H1 (cell line): ENCODE results near the gene KRTAP20-3. TPM values are rescaled to one million over a fixed set of nuclear protein-coding genes. Genes with fewer than 3 reads are reported as not detected.

Experiments used
- CHD2 ChIP-seq: IDR thresholded peaks from 2 replicates; pipeline ENCODE4 v1.6.1; 2012; ENCODE audit warnings: low read length, improper control_type of control experiment
- CTBP2 ChIP-seq: IDR thresholded peaks from 2 replicates; pipeline ENCODE4 v1.7.0; 2011; ENCODE audit warnings: borderline replicate concordance, mild to moderate bottlenecking, moderate library complexity, mixed read lengths, low read length; ENCODE audit not compliant: insufficient read depth, insufficient read length
- PHF8 ChIP-seq: fragments of 200-600 bp; sonication (generic); conservative IDR thresholded peaks from 2 replicates; pipeline ENCODE4 v1.7.1; 2012; ENCODE audit warnings: low read depth, mild to moderate bottlenecking, inconsistent platforms, low read length, moderate library complexity
- POLR2A ChIP-seq, 2 experiments: IDR thresholded peaks; 1 replicate in 1 of 2; 2 replicates in 1 of 2; pipeline ENCODE4 v1.6.1; 2011; ENCODE audit warnings: low read depth in 2 of 2, low read length in 2 of 2, mild to moderate bottlenecking in 2 of 2; ENCODE audit errors: control extremely low read depth in 1 of 2
- POU5F1 ChIP-seq: IDR thresholded peaks from 2 replicates; pipeline ENCODE4 v1.6.1; 2011; ENCODE audit warnings: low read depth, mild to moderate bottlenecking, low read length, moderate library complexity
- RBBP5 ChIP-seq: IDR thresholded peaks from 2 replicates; pipeline ENCODE4 v1.7.1; 2012; ENCODE audit warnings: low read depth, mild to moderate bottlenecking, inconsistent platforms, low read length, moderate library complexity, borderline replicate concordance
- SP1 ChIP-seq: IDR thresholded peaks from 2 replicates; pipeline ENCODE4 v1.6.1; 2011; ENCODE audit warnings: low read depth, low read length
- polyA plus RNA-seq, 7 experiments: library from polyadenylated mRNA; depleted of rRNA in 3 of 7; stranded (reverse) in 5 of 7; unstranded in 2 of 7; fragments of >200 nt in 5 of 7; fragments of 200-250 nt in 2 of 7; gene quantifications; 1 replicate in 5 of 7; 2 replicates in 1 of 7; 4 replicates in 1 of 7; pipeline versions ENCODE4 v1.2.1 to v1.2.3, GENCODE V29; 2011 to 2013; ENCODE audit warnings: missing spikeins in 2 of 7, mixed read lengths in 2 of 7
- total RNA-seq: library from RNA; stranded (reverse); fragmentation: NEBNext Ultra II Directional; extraction: Animal tissue kit (Norgen Biotek cat#: 25700); gene quantifications from 2 replicates; pipeline ENCODE4 v1.2.1, GENCODE V29; 2021

Gene KRTAP20-3
- total and polyA plus RNA-seq, 2 of the 8 experiments (the other 6 are each of a cell fraction or from before 2014, with no cell fraction given) = not detected

GRCh38 chr21:30598802-30599201 is 43.9 kb upstream of the KRTAP20-3 start, which contains the start of gene KRTAP6-2 (continued):
- no peak for TF ChIP-seq SP1
- TF ChIP-seq RBBP5 = no peak
- TF ChIP-seq PHF8 = no peak
- no peak for TF ChIP-seq POU5F1
- TF ChIP-seq CHD2 = no peak
- no peak for TF ChIP-seq POLR2A (IDR thresholded peaks at IDR 0.05; ENCODE audit: control extremely low read depth in 1 of 2, low read depth in 2 of 2, low read length in 2 of 2)
- TF ChIP-seq CTBP2 = no peak
